Activated naive CD4-positive, alpha-beta T cell treated with anti-CD3 and anti-CD28 coated beads, Interleukin-2, amount 50 U/mL, for 16 hours (primary cell): Measurements from ENCODE around the gene PTCD2.
"Not testable (repeated sequence)": the region's sequence is repeated elsewhere in the genome, so short reads cannot be mapped to it uniquely, and the experiment has no call there.

Source experiments
- DNase-seq: peaks from one replicate; pipeline ENCODE4 v3.0.0-alpha.2; 2020

The PTCD2 gene

DNA sequence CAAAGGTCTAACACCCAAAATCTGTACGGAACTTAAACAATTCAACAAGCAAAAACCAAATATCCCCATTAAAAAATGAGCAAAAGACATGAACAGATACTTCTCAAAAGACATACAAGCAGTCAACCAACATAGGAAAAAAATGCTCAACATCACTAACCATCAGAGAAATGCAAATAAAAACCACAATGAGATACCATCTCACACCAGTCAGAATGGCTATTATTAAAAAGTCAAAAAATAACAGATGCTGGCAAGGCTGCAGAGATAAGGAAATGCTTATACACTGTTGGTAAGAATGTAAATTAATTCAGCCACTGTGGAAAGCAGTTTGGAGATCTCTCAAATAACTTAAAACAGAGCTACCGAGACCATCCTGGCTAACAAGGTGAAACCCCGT, 22.0 kb upstream of the PTCD2 start:
- not testable (repeated sequence) for DNase-seq

DNA sequence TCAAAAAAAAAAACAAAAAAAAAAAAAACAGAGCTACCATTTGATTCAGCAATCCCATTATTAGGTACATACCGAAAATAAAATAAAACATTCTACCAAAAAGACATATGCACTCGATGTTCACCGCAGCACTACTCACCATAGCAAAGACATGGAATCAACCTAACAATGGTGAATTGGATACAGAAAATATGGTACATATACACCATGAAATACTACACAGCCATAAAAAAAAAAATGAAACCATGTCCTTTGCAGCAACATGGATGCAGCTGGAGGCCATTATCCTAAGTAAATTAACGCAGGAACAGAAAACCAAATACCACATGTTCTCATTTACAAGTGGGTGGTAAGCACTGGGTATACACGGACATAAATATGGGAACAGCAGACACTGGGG, 21.5 kb upstream of the PTCD2 start:
- DNase-seq = no peak

DNA sequence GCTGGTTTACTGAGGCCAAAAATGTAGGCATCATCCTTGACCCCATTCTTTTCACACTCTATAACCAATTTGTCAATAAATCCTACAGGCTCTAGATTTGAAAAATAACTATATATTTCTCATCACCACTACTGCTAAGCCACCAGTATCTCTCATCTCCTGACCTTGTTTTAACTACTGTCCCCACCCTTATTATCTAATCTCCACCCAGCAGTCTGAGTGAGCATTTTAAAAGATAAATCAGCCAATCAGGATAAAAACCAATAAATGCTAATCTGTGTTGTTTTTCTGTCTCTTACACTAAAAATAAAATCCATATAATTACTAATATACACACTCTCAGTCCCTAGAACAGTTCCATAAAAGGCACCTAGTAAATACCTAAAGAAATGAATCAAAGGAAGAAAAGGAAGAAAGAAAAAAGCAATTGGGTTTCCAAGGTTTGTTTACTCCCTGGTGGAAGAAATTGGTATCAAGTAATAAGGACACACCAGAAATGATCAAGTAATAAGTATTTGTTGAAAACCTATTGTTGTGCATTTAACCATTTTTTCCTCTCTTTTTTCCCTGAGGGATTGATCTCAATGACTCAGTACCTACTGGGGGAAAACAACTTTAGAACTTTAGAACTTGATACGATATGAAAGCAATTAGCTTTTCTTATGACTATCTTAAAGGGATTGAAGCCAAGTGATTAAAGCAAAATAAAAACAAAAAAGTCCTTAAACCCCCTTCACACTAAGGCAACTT, 19.4 kb upstream of the PTCD2 start:
- no peak for DNase-seq

DNA sequence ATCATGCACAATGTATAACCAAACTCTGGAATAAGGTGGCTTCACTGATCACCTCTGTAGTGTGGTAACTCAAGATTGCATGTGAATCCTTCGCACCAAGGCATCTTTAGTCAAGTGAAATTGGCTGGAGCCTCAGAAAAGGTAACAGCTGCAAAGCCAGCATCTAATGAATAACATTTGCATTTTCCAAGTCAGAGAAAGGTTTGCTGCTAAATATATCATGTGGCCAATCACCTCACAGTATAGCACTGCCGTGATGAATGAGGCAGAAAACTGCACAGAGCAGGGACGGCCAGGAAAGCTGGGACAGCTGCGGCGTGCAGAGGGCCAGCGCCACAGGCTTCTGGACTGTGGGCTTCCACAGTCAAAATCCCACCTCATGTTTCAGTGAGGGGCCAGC, 18.6 kb upstream of the PTCD2 start:
- DNase-seq = no peak

DNA sequence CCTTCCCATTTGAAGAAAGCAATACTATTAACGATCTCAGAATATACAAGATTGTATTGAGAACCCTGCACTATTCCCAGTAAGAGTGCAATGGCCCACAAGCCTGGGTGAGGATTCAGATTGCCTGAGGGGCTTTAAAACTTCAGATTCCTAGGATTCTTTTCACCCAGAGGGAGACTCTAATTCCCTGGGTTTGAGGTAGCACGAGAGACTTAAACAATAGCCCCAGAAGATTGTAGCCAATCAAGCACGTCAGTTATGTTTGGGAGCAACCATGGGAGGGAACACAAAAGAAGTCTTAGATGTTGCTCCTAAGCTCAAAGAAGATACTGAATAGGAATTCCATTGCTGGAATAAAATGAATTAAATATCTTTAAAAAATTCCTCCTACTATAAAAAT, 18.0 kb upstream of the PTCD2 start:
- DNase-seq = no peak

DNA sequence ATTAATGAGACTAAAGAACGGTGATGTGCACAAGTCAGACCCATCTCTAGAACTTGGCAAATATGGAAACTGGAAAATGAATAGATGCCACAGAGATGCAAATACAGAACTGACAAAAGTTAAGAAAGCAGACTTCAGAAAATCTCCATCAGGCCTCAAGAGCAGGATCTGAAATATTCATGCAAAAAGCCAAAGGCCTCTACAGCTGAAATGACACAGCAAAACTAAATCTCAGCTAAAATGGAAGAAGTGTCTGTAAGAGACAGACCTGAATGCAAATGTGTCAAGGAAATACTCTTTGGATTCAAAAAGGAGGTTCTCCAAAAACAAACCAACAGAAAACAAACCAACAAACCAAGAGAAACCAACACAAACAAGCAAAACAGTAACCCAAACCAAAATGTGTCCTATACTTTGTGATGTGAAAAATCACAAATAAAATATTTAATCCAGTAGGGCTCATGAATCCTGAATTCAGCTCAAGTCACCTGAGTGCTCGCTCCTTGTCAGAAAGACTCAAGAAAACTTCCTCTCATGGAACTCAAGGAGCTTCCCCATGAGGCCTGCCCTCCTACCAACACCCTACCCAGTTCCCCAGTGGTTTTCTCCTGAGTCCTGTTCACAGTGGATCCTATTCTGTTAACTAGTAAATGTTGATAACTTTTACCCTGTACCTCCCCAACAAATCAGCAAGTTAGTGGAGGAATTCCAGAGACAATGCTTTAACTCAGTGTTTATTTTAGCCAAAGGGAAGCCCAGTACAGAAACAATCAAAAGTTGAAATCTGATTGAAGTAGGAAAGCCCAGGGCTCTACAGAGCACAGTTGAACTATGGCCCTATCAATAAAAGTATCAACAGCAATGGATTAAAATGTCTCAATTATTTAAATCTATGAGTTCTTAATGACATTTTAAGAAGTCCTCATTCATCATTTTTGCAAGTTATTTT, 14.7 kb upstream of the PTCD2 start:
- DNase-seq = no peak

DNA sequence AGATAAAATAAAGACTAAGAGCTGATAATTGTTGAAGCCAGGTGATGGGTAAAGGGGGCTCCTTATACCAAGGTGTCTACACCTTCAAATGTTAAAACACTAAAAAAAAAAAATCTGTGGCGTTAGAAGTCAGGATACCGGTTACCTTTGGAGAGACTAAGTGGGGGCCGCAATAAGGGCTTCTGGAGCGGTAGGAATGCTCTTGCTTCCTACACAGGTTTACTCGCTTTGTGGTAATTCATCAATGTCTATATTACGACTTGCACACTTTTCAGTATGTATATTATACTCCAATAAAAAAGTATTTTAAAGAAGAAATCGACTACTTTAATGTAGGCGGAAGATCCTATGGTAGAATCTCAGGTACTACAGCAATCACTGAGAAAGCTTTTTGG, 12.6 kb upstream of the PTCD2 start:
- no peak for DNase-seq

DNA sequence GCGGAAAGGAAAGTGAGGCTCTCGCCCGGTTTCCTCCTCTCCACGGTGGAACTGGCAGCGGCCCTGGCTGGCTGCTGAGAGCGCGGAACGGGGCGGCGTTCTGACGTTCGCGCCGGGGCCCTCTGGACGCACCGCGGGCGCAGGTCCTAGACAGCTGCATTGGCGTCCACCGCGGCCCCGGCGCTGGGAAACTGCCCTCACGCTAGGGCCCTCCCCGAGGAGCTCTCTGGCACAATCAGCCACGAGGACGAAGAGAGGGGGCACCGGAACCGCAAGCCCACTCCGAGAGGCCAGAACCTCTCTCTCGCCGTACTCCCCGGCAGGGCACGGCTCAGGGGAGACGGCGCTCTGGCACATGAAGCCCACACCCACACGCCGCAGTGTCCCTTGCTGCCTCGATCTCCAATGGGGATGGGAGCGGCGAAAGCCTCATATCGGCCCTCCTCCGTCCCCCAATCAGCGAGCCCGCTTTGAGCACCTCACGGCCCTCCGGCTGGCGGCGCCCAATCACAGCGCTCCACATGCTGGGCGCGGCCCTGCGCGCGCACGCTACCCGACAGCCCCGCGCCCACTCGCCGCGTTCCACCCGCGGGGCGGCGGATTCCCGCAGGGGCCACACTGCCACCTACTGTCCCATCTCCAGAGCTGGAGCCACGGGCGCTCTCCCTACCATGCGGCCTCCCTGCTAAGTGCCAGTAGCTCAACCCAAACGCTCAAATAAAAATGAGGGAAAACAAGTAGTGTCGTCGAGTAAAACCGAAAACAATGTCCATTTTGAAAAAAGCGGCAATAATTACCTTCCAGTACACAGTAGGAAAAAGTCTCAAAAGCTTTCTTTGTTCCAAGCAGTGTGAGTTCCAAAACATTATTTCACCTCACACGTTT, 12.0 kb upstream of the PTCD2 start:
- peak; percentile 95 for DNase-seq

DNA sequence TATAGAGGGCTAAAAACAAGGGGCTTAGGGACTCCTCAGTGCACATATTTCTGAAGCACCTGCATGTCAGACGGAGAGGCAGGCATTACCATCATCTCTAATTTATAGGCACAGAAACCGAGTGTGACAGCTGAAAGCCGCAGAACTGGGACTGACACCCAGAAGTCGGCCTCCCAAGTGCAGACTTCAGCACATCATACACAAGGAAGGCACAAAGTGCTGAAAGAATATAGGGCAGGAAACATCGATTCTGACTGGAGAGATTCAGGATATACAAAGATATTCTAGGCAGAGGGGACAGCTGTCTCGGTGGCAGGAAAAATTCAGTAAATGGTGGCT, 11.4 kb upstream of the PTCD2 start:
- DNase-seq = no peak

DNA sequence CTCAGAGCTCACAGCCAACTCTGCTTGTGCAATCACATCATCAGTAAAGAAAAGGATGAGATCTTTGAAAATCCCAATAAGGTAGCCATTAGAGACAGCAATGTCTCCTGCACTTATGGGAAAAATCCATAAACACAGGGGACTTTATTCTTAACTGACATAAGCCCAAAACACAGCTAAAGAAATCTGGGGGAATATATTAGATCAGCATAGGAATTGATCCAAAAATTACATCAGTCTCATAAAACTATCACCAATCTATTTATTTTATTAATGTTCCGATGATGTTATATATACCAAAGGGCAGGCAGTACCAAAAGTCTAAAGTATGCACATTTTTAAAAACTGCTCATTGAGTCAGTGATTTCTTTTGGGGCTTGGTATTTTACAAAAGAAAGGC, 7.0 kb upstream of the PTCD2 start:
- DNase-seq = no peak

DNA sequence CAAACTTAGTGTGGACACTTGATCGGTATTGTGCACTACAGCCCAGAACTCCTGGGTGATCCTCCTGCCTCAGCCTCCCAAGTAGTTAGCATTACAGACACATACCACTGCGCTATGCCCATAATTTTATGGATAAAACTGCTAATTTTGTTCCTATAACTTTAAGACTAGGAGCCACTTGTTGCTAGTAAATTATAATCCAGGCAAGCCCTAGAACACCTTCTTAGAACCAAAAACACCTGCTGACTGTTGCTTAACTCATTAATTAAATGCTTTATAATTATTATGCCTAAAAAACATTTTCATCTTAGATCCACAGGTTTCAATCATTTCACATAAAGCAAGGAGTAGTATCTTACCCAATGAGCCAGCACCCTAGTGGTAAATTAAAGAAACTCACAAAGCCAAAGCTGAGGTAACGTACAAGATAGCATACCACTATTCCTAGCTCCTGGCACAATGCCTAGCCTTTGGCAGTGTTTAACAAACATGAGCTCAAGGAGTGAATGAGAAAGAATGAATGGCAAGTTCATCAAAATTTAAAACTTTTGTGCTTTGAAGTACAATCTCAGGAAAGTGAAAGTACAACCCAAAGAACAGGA, 5.5 kb upstream of the PTCD2 start:
- DNase-seq = no peak

DNA sequence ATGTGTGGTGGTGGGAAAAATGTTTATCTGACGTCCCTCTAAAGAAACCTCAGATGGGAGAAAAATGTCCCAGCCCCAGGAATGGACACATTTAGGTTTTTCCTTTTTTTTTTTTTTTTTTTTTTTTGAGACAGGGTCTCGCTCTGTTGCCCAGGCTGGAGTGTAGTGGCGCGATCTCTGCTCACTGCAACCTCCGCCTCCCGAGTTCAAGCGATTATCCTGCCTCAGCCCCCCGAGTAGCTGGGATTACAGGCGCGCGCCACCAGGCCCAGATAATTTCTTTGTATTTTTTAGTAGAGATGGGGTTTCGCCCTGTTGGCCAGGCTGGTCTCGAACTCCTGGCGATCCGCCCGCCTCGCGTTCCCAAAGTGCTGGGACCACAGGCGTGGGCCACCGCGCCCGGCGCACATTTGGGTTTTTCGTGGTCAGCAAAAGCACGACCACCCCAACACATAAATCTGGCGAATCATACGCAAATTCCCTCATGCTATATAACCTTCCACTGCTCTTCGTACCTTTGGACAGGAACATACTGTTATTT, 668 bp upstream of the PTCD2 start:
- DNase-seq = peak; percentile 39

DNA sequence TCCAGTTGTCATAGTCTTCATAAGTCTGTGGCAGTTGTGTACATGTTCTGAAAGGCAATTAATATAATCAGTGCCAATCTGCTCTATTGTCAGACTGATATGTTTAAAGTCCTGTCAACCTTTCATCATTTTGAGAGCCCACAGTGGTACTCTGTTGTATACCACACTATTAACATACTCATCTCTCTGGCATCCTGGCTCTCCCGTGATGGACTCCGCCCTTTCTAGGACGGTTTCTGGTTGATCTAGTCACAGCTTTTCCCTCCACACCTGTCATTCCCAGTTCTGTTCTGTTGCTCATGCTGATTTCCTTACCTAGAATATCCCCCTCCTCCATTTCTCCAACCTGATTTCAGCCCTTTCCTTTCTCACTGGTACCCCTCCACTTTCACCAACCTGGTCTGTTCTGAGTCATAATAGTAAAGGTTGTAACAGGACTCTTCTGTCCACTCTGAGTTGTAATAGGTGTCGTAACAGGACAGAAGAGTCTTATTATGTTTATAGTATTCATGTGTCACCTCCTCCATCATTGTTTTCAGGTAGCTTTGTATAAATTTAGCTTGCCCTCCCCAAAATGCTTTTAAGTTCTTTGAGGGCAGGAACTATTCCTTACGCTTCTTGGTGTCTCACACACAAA, 4.1 kb downstream of the PTCD2 start:
- DNase-seq = no peak

DNA sequence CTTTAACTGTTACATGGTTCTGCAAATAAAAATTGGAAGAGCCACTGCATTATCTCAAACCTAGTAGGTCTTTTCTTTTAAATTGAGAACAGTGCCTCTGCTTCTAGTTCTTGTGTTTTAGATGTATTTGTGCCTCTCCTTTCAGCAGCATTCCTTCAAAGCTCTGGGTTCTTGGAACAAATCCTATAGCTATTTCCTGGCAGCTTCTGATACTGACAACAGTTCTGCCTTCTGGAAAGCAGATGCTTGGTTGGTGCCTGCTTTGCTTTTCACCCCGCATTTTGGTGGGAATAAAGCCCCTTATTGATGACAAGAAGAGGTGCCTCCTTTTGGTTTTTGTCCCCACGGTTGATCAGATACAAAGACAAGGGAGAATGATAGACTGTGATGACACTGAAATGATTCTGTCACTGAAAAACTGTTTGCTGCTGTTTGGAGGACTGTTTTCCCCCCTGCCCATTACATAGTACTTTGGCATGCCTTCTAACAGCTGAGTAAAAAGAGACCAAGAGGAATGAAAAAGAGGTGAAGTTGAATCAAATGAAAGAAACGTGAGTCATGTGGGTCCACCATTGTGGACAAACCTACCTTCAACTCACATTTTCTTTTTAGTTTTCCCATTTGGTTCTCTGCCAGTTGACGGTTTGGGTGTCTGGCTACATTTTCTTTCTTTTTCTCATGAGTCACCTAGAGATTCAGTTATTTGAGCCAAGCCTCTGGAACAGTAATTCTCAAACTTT, 5.6 kb downstream of the PTCD2 start:
- DNase-seq = no peak

DNA sequence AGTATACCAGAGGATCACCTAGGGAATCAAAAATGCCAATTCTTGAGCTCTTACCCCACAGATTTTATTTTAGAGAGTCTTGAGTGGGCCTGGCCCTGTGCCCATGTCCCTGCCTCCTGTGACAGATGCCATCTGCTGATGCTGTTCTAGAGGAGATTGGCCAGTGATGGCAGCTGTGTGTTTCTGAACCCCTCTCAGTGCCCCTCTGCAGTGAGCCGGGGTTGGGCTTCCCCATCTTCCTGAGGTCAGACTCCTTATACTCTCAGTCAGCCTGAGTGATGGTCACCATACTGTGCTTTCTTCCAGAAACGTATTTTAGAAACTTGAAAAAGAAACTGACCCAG, 6.1 kb downstream of the PTCD2 start:
- DNase-seq = no peak

DNA sequence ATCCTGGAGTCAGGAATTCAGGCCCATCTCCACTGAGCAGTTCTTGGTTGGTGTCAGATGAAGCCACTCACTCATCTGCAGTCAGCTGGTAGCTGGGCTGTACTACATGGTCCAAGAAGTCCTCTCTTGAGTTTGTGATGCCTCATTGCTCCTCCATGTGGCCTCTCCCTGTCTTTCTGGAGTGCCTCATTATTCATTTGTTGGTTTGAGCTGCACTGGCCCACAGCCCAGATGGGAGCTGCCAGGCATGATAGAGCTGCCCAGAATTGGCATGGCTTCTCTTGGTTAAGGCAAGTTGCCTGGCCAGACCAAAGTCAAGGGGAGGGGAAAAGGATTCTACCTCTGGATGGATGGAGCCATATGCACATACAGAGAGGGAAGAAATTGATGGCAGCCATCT, 8.0 kb downstream of the PTCD2 start:
- no peak for DNase-seq

DNA sequence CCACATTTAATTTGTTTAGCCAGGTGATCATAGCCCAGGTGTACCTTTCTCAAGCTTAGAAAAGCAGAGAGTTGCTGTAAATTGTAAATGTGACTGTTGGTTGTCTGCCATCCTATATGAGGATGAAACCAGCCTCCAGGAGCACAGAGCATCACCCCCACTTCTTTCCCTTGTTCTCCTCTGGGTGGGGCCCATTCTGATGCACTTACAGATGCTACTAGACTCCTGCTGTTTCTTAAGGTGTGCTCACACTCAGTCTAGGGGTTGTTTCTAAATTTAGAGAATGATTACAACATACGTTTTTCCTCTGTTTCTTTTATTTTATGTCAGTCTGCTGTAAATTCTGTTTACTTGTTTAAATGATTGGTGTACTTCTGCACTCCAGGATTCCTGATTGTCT, 10.5 kb downstream of the PTCD2 start:
- no peak for DNase-seq

DNA sequence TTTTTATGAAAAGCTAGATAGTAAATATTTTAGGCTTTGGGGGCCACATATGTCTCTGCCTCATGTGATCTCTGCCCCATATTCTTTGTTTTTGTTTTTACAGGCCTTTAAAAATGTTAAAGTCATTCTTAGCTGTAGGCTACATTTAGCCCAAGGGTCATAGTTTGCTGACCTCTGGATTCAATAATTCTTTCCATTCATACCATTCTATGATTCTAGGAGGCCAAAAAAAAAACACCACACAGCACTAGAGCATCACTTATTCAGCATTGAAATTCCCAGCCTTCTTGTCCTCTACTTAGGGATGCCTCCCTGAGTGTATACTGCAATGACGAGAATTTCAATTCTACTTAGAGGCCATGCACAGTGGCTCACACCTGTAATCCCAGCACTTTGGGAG, 17.0 kb downstream of the PTCD2 start:
- no peak for DNase-seq

DNA sequence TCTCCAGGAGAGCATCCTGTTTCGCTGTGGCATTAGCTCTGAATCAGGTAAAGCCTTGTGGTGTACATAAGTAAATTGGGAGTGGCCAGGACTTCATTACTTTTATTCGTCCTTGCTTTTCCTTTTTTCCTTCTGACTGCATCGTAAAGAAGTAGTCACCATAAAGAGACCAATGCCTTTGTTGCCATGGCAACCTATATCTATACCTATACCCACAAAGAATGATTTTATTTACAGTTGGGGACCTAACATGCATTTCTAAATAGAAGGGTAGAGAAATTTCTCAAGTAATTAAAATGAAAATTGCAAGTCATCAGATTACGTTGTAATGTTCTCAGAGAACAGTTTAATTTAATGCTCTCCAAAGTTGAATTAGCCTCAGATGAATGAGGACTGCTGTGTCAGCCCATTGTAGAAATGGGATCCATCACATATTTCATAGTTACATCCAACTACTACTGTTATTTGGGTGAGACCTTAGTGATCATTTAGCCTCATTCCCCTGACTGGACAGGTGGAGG, 18.6 kb downstream of the PTCD2 start:
- no peak for DNase-seq

DNA sequence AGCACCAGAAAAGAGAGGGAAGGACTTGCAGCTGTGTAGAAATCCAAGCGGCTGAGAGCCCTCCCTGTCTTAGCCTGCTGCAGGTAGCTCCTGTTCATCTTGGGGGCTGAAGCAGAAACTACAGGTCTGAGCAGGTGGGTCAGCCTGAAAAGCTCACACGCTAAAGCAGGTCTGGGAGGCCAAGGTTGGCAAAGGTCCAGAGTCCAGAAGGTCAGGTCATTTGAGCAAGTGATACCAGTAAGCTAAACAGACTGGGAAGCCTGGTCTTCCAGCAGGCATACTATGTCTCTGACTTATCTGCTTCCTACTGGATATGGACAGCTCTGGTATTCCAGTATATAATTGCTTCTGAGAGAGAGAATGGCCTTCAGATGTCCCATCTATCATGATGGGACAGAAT, 26.2 kb downstream of the PTCD2 start:
- no peak for DNase-seq

DNA sequence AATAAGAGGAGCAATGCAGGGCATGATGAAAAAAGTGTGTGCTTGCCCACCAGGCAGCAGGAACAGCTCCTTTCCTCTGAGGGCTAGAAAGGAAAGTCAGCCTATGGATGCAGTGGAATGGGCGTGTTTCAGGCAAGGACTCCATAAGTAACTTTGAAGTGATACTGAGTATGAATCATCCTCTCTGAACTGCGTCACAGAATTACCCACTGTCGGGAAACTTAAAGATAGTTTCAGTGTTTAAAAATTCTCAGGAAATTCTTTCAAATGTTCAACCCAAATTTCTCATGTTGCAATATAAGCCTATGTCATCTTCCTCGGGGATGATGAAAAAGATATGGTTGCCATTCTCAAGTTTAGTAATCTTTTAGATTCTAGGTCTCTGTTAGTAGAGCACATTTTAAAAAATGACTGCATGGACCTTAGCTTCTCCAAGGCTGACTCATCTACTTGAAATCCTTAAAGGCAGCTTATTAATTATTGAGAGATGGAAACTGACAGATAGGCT, 27.7 kb downstream of the PTCD2 start:
- DNase-seq = no peak
